Neural progenitor cell (in vitro differentiated cells): ENCODE measurements around the gene C2CD4C. TPM values are rescaled to one million over a fixed set of nuclear protein-coding genes. Genes with fewer than 3 reads are reported as not detected.
"Not testable (repeated sequence)": the region's sequence is repeated elsewhere in the genome, so short reads cannot be mapped to it uniquely, and the experiment has no call there.

Experiments used
- DNase-seq: peaks from one replicate; pipeline ENCODE4 v3.0.0-alpha.2; 2016; ENCODE audit warnings: low spot score
- H2AFZ ChIP-seq: fragments of 200-600 bp; sonication (generic); replicated peaks from 2 replicates; pipeline ENCODE4 v1.6.1; 2016; ENCODE audit warnings: antibody characterized with exemption
- H3F3A ChIP-seq: fragments of 200-600 bp; sonication (generic); 2 replicates; pipeline ENCODE4 v1.6.1; 2016; ENCODE audit warnings: antibody characterized with exemption, low read depth
- H3K27ac ChIP-seq: fragments of 200-600 bp; sonication (generic); 2 replicates; pipeline ENCODE4 v1.5.1; 2016; ENCODE audit warnings: mild to moderate bottlenecking
- H3K27me3 ChIP-seq: fragments of 200-600 bp; sonication (generic); 2 replicates; pipeline ENCODE4 v1.6.1; 2016; ENCODE audit warnings: mild to moderate bottlenecking, moderate library complexity
- H3K36me3 ChIP-seq: fragments of 200-600 bp; sonication (generic); 2 replicates; pipeline ENCODE4 v1.5.1; 2016
- H3K4me1 ChIP-seq: fragments of 200-600 bp; sonication (generic); 2 replicates; pipeline ENCODE4 v1.6.1; 2016; ENCODE audit warnings: mixed run types
- H3K4me2 ChIP-seq: fragments of 200-600 bp; sonication (generic); 2 replicates; pipeline ENCODE4 v1.6.1; 2016
- H3K4me3 ChIP-seq: fragments of 200-600 bp; sonication (generic); 2 replicates; pipeline ENCODE4 v1.5.1; 2016
- H3K79me2 ChIP-seq: fragments of 200-600 bp; sonication (generic); 2 replicates; pipeline ENCODE4 v1.6.1; 2016; ENCODE audit warnings: low read depth
- H3K9ac ChIP-seq: fragments of 200-600 bp; sonication (generic); 2 replicates; pipeline ENCODE4 v1.6.1; 2016
- H3K9me3 ChIP-seq: fragments of 200-600 bp; sonication (generic); 2 replicates; pipeline ENCODE4 v1.5.1; 2016; ENCODE audit warnings: low read depth
- H4K20me1 ChIP-seq: fragments of 200-600 bp; sonication (generic); 2 replicates; pipeline ENCODE4 v1.6.1; 2016; ENCODE audit warnings: low read depth
- H3K27ac Mint-ChIP-seq: 3 replicates; pipeline ENCODE4 v1.8.0; 2021; ENCODE audit warnings: mixed read lengths
- H3K27me3 Mint-ChIP-seq: 2 replicates; pipeline ENCODE4 v1.8.0; 2022; ENCODE audit warnings: low read depth, mild to moderate bottlenecking, inconsistent platforms, moderate library complexity, mixed read lengths; ENCODE audit not compliant: insufficient read depth
- H3K36me3 Mint-ChIP-seq: 3 replicates; pipeline ENCODE4 v1.8.0; 2021; ENCODE audit warnings: mixed read lengths
- H3K4me1 Mint-ChIP-seq: 3 replicates; pipeline ENCODE4 v1.8.0; 2021; ENCODE audit warnings: mixed read lengths
- H3K4me3 Mint-ChIP-seq: 3 replicates; pipeline ENCODE4 v1.8.0; 2021; ENCODE audit warnings: mild to moderate bottlenecking, moderate library complexity, mixed read lengths
- H3K9me3 Mint-ChIP-seq: 3 replicates; pipeline ENCODE4 v1.8.0; 2020; ENCODE audit warnings: mixed read lengths
- EZH2 ChIP-seq: fragments of 200-600 bp; sonication (generic); IDR thresholded peaks from 2 replicates; pipeline ENCODE4 v1.6.1; 2017; ENCODE audit warnings: antibody characterized with exemption, mild to moderate bottlenecking, moderate library complexity
- EZH2phosphoT487 ChIP-seq: fragments of 200-600 bp; sonication (generic); IDR thresholded peaks from 2 replicates; pipeline ENCODE4 v1.6.1; 2017; ENCODE audit warnings: antibody characterized with exemption
- total RNA-seq: library from RNA; depleted of rRNA; stranded (reverse); fragments of >200 nt; gene quantifications from 2 replicates; pipeline ENCODE4 v1.2.3, GENCODE V29; 2015; ENCODE audit warnings: low replicate concordance
- TF ChIP-seq, protein P1 (sequence below): fragments of 200-600 bp; sonication (generic); IDR thresholded peaks from 2 replicates; pipeline ENCODE4 v1.5.1; 2017; ENCODE audit warnings: antibody characterized with exemption, mild to moderate bottlenecking

C2CD4C gene
- total RNA-seq, 1 donor from 2014 or later: 2.3 TPM

- Histone ChIP-seq H3K4me3 (no peak overlapping the region), H3K9ac (no peak overlapping the region), H3K4me2 (no peak overlapping the region), H3K27me3 (peaks cover 24% of the 10 kb centered on the region), H3F3A (no peaks in the 10 kb centered on the region), H3K27ac (no peak overlapping the region), H3K79me2 (no peaks in the 10 kb centered on the region), H3K4me1 (no peaks in the 10 kb centered on the region), H2AFZ (no peak overlapping the region), H4K20me1 (no peaks in the 10 kb centered on the region), H3K9me3 (no peaks in the 10 kb centered on the region), H3K36me3 (no peaks in the 10 kb centered on the region)
- Mint-ChIP-seq H3K27me3 (peaks cover 8% of the 10 kb centered on the region), H3K36me3 (peaks cover 9% of the 10 kb centered on the region), H3K27ac (no peak overlapping the region), H3K4me1 (no peaks in the 10 kb centered on the region), H3K4me3 (no peak overlapping the region), H3K9me3 (peaks cover 4% of the 10 kb centered on the region)
- no peak for DNase-seq
- TF ChIP-seq, protein P1, sequence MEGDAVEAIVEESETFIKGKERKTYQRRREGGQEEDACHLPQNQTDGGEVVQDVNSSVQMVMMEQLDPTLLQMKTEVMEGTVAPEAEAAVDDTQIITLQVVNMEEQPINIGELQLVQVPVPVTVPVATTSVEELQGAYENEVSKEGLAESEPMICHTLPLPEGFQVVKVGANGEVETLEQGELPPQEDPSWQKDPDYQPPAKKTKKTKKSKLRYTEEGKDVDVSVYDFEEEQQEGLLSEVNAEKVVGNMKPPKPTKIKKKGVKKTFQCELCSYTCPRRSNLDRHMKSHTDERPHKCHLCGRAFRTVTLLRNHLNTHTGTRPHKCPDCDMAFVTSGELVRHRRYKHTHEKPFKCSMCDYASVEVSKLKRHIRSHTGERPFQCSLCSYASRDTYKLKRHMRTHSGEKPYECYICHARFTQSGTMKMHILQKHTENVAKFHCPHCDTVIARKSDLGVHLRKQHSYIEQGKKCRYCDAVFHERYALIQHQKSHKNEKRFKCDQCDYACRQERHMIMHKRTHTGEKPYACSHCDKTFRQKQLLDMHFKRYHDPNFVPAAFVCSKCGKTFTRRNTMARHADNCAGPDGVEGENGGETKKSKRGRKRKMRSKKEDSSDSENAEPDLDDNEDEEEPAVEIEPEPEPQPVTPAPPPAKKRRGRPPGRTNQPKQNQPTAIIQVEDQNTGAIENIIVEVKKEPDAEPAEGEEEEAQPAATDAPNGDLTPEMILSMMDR: no peak
- TF ChIP-seq EZH2phosphoT487 (no peak), EZH2 (no peak)
Observed at GRCh38 chr19:428149-428548, 19.2 kb upstream of the C2CD4C start.

- H3K4me1 Mint-ChIP-seq, DNase-seq, H4K20me1 ChIP-seq, H3K4me2 ChIP-seq, H3K9me3 ChIP-seq, H3K4me1 ChIP-seq, H3K9me3 Mint-ChIP-seq, H3F3A ChIP-seq, H3K4me3 ChIP-seq, H3K27ac Mint-ChIP-seq, H3K9ac ChIP-seq, H3K27me3 Mint-ChIP-seq, H3K27ac ChIP-seq, H3K4me3 Mint-ChIP-seq, H3K36me3 Mint-ChIP-seq, H2AFZ ChIP-seq, H3K36me3 ChIP-seq, H3K79me2 ChIP-seq: not testable (repeated sequence)
- H3K27me3 ChIP-seq: peaks cover 24% of the 10 kb centered on the region
Observed at GRCh38 chr19:427675-428074, 18.7 kb upstream of the C2CD4C start.

DNA sequence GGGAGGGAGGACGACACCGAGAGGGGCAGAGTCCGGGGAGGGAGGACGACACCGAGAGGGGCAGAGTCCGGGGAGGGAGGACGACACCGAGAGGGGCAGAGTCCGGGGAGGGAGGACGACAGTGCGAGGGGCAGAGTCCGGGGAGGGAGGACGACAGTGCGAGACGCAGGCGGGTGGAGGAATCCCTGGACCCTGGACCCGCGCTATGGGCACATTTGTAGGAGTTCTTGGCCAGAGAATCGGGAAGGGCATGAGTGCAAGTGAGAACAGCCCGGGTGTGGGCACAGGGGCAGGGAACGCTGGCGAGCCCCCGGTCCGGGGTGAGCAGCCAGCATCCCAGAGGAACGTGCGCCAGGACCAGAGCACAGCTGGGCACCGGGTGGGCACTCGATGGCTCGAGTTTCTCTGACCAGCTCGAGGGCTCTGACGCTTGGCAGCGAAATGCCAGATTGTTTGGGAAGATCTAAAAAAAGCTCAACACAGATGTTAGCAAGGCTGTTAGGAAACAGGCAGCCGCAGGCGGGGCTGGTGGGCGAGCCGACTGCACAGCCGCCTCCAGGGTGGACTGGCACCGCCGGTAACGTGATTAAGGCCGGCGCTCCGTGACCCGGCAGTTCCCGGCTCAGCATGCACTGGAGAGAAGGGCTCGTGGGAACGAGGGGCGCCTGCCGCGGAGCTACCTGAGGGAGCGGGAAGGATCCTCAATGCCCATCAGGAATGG lies 17.9 kb upstream of the C2CD4C start:
- H4K20me1 ChIP-seq: no peaks in the 10 kb centered on the region
- no peaks in the 10 kb centered on the region for H3K79me2 ChIP-seq
- H3K4me1 ChIP-seq: no peaks in the 10 kb centered on the region
- Mint-ChIP-seq H3K9me3 (peaks cover 4% of the 10 kb centered on the region), H3K4me1 (no peaks in the 10 kb centered on the region), H3K27me3 (peaks cover 10% of the 10 kb centered on the region), H3K36me3 (peaks cover 9% of the 10 kb centered on the region), H3K27ac (no peak overlapping the region), H3K4me3 (peak overlapping the region; percentile 38)
- H3F3A ChIP-seq: no peaks in the 10 kb centered on the region
- H3K4me3 ChIP-seq: no peak overlapping the region
- no peaks in the 10 kb centered on the region for H3K9me3 ChIP-seq
- no peak overlapping the region for H3K27ac ChIP-seq
- H3K9ac ChIP-seq: no peak overlapping the region
- DNase-seq: no peak
- peaks cover 24% of the 10 kb centered on the region for H3K27me3 ChIP-seq
- H3K36me3 ChIP-seq: no peaks in the 10 kb centered on the region
- no peak overlapping the region for H3K4me2 ChIP-seq
- no peak overlapping the region for H2AFZ ChIP-seq
- TF ChIP-seq EZH2: no peak
- TF ChIP-seq EZH2phosphoT487: no peak
- TF ChIP-seq, protein P1: no peak

- no peaks in the 10 kb centered on the region for H3K4me1 Mint-ChIP-seq
- Histone ChIP-seq H3K36me3 (no peaks in the 10 kb centered on the region), H3K27ac (no peak overlapping the region), H3F3A (no peaks in the 10 kb centered on the region), H2AFZ (no peak overlapping the region), H3K79me2 (no peaks in the 10 kb centered on the region), H3K4me2 (no peak overlapping the region), H3K27me3 (peaks cover 24% of the 10 kb centered on the region), H3K4me3 (no peak overlapping the region), H3K9ac (no peak overlapping the region), H4K20me1 (no peaks in the 10 kb centered on the region), H3K4me1 (no peaks in the 10 kb centered on the region), H3K9me3 (no peaks in the 10 kb centered on the region)
- TF ChIP-seq EZH2phosphoT487: no peak
- TF ChIP-seq EZH2: no peak
- TF ChIP-seq, protein P1: no peak
- H3K36me3 Mint-ChIP-seq: peaks cover 3% of the 10 kb centered on the region
- no peak overlapping the region for H3K27ac Mint-ChIP-seq
- H3K4me3 Mint-ChIP-seq: no peak overlapping the region
- H3K9me3 Mint-ChIP-seq: peaks cover under 1% of the 10 kb centered on the region
- DNase-seq: no peak
- H3K27me3 Mint-ChIP-seq: peaks cover 13% of the 10 kb centered on the region
Observed at GRCh38 chr19:425056-425455, 16.1 kb upstream of the C2CD4C start.
